GM19455 (cell line): ENCODE data around the gene AGBL5.

Experiments used
- ATAC-seq: cut with Tn5 transposase; IDR thresholded peaks from one replicate; pipeline ENCODE4 v1.9.1; 2021; ENCODE audit not compliant: unreplicated experiment

The AGBL5 gene

GRCh38 chr2:27050996-27051901 is at the start of gene AGBL5:
Gene AGBL5, plus strand, starts transcription at chr2:27051668. Its CDS starts 1,291 bp downstream, at chr2:27052959.
- ATAC-seq: peak; percentile 66

- ATAC-seq: no peak
These were observed 49.5 kb upstream of the AGBL5 start for GRCh38 chr2:27001950-27002349.

- no peak for ATAC-seq
These were observed 48.5 kb upstream of the AGBL5 start for GRCh38 chr2:27003007-27003406.

GRCh38 chr2:27003857-27004256 is 47.6 kb upstream of the AGBL5 start:
- ATAC-seq: no peak

GRCh38 chr2:27006602-27007415 is 44.7 kb upstream of the AGBL5 start:
- no peak for ATAC-seq

- ATAC-seq: no peak
These were observed 43.8 kb upstream of the AGBL5 start for GRCh38 chr2:27007416-27008374.

GRCh38 chr2:27008678-27009077 is 42.8 kb upstream of the AGBL5 start:
- ATAC-seq: no peak

GRCh38 chr2:27009083-27009482 is 42.4 kb upstream of the AGBL5 start:
- no peak for ATAC-seq

- ATAC-seq: no peak
These were observed 41.8 kb upstream of the AGBL5 start for GRCh38 chr2:27009716-27010115.

GRCh38 chr2:27010139-27010538 is 41.3 kb upstream of the AGBL5 start:
- no peak for ATAC-seq

- no peak for ATAC-seq
These were observed 37.7 kb upstream of the AGBL5 start for GRCh38 chr2:27013738-27014137.

- ATAC-seq: no peak
These were observed 36.6 kb upstream of the AGBL5 start for GRCh38 chr2:27014771-27015433.

GRCh38 chr2:27016801-27017325 is 34.6 kb upstream of the AGBL5 start:
- ATAC-seq: no peak

- ATAC-seq: no peak
These were observed 33.3 kb upstream of the AGBL5 start for GRCh38 chr2:27018142-27018541.

GRCh38 chr2:27019459-27019858 is 32.0 kb upstream of the AGBL5 start:
- ATAC-seq: no peak

GRCh38 chr2:27019931-27020855 is 31.3 kb upstream of the AGBL5 start:
- ATAC-seq: no peak

GRCh38 chr2:27021253-27022049 is 30.0 kb upstream of the AGBL5 start:
- no peak for ATAC-seq

GRCh38 chr2:27023740-27024139 is 27.7 kb upstream of the AGBL5 start:
- ATAC-seq: no peak
